Stimulated activated CD8-positive, alpha-beta memory T cell treated with anti-CD3 and anti-CD28 coated beads, Interleukin-4, amount 100 ng/mL, for 1 hour (primary cell): ENCODE data around the gene ZAP70.

Experiments
- DNase-seq, 2 donors: peaks; one replicate each; pipeline ENCODE4 v3.0.0-alpha.2; 2020; ENCODE audit warnings: low read depth in 2 of 2, low spot score in 1 of 2

ZAP70 gene

GRCh38 chr2:97775074-97775473, 61.7 kb downstream of the ZAP70 start:
- DNase-seq: no peak

GRCh38 chr2:97779141-97779540, 65.8 kb downstream of the ZAP70 start:
- DNase-seq: no peak

GRCh38 chr2:97781981-97782380, 68.6 kb downstream of the ZAP70 start:
- DNase-seq: no peak

GRCh38 chr2:97784953-97785352, 71.6 kb downstream of the ZAP70 start:
- no peak for DNase-seq

GRCh38 chr2:97785818-97786217, 72.4 kb downstream of the ZAP70 start:
- no peak for DNase-seq

- DNase-seq: no peak
Observed at GRCh38 chr2:97788986-97789644, 75.7 kb downstream of the ZAP70 start.
